Measurements from ENCODE around the gene ATAD2B. TPM values are rescaled to one million over a fixed set of nuclear protein-coding genes. Genes with fewer than 3 reads are reported as not detected.

The ATAD2B gene
- polyA plus RNA-seq, 1 of the 3 experiments (the other 2 are of a cell fraction), result 1.3 TPM

Other genes starting within 250 kb of the ATAD2B start
- gene UBXN2A, start 13.3 kb upstream of the ATAD2B start, polyA plus RNA-seq (2012; rRNA removed), result 5.8 and 7.1 TPM in 2 replicates
- gene MFSD2B, start 83.0 kb upstream of the ATAD2B start, polyA plus RNA-seq (2012; rRNA removed), result 0.16 TPM in 1 of 2 replicates, not detected in the other
- 7.1 and 11.9 TPM in 2 replicates for gene WDCP, start 120.3 kb upstream of the ATAD2B start, polyA plus RNA-seq (2012; rRNA removed)
- 69.7 and 72.4 TPM in 2 replicates for gene FKBP1B, start 122.6 kb upstream of the ATAD2B start, polyA plus RNA-seq (2012; rRNA removed)
- gene SF3B6, start 149.2 kb upstream of the ATAD2B start, polyA plus RNA-seq (2012; rRNA removed), result 275 and 295 TPM in 2 replicates
- gene TP53I3, start 157.7 kb upstream of the ATAD2B start, polyA plus RNA-seq (2012; rRNA removed), result 110 and 116 TPM in 2 replicates
- gene PFN4, start 196.2 kb upstream of the ATAD2B start, polyA plus RNA-seq (2012; rRNA removed), result 0.54 and 0.61 TPM in 2 replicates
- gene FAM228B, start 196.3 kb upstream of the ATAD2B start, polyA plus RNA-seq (2012; rRNA removed), result 5.3 and 6.8 TPM in 2 replicates
- 0.10 and 0.13 TPM in 2 replicates for gene FAM228A, start 247.9 kb upstream of the ATAD2B start, polyA plus RNA-seq (2012; rRNA removed)